ENCODE data around the gene FAAP20.

- TF ChIP-seq EP300 (IDR thresholded peaks at IDR 0.05), result no peak
- TF ChIP-seq CTCF (IDR thresholded peaks at IDR 0.05), result no peak
- TF ChIP-seq POLR2AphosphoS5 (IDR thresholded peaks at IDR 0.05), result no peak
- no peak for TF ChIP-seq POLR2A (IDR thresholded peaks at IDR 0.05)
These were observed 50.0 kb downstream of the FAAP20 start for GRCh38 chr1:2144501-2145090.

All from upper lobe of left lung (tissue), 4 donors.